Measurements from ENCODE around the gene MYO18A.

Gene MYO18A

DNA sequence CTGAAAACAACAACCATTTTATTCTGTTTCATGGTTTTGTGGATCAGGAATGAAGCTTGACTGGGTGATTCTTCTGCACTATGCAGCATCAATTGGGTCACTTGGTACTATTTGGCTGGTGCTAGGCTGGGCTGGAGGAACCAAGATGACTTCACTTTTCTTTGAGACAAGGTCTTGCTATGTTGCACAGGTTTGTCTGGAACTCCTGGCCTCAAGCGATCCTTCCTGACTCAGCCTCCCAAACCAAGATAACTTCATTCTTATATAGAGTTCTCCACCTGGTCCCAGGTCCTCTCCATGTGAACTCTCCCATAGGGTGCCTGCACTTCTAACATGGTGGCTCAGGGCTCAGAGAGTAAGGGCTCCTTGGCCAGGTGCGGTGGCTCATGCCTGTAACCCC lies 139.1 kb downstream of the MYO18A start:
- DNase-seq (ENCODE audit: low read depth) = no peak
- no peak overlapping the region for H3K4me3 ChIP-seq (ENCODE audit: low read length)
- TF ChIP-seq, protein P1, sequence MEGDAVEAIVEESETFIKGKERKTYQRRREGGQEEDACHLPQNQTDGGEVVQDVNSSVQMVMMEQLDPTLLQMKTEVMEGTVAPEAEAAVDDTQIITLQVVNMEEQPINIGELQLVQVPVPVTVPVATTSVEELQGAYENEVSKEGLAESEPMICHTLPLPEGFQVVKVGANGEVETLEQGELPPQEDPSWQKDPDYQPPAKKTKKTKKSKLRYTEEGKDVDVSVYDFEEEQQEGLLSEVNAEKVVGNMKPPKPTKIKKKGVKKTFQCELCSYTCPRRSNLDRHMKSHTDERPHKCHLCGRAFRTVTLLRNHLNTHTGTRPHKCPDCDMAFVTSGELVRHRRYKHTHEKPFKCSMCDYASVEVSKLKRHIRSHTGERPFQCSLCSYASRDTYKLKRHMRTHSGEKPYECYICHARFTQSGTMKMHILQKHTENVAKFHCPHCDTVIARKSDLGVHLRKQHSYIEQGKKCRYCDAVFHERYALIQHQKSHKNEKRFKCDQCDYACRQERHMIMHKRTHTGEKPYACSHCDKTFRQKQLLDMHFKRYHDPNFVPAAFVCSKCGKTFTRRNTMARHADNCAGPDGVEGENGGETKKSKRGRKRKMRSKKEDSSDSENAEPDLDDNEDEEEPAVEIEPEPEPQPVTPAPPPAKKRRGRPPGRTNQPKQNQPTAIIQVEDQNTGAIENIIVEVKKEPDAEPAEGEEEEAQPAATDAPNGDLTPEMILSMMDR (conservative IDR thresholded peaks at IDR 0.05; ENCODE audit: low read length) = no peak

GRCh38 chr17:29039764-29040598 lies 140.2 kb downstream of the MYO18A start:
- TF ChIP-seq, protein P1 (conservative IDR thresholded peaks at IDR 0.05; ENCODE audit: low read length) = no peak
- H3K4me3 ChIP-seq (ENCODE audit: low read length) = no peak overlapping the region
- peak; percentile 80 for DNase-seq (ENCODE audit: low read depth)

GRCh38 chr17:29038085-29038795 lies 142.0 kb downstream of the MYO18A start:
- DNase-seq (ENCODE audit: low read depth) = no peak
- TF ChIP-seq, protein P1 (conservative IDR thresholded peaks at IDR 0.05; ENCODE audit: low read length) = no peak
- no peak overlapping the region for H3K4me3 ChIP-seq (ENCODE audit: low read length)

DNA sequence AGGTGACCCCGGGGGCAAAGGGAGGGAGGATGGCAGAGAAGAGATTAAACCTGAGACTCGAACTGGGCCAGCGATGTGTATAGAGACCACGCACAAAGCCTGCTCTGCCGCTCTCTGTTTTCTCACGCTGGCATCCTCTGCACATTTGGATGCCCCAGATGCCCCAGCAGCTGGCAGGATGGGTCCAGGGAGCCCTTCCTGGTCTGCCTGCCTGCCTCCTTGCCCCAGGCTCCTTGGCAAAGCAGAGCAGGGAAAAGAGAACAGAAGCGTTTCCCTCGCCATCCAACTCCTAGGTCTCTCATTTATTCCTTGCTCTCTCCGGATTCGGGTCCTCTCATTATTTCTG lies 142.5 kb downstream of the MYO18A start:
- no peak for DNase-seq (ENCODE audit: low read depth)
- TF ChIP-seq, protein P1 (conservative IDR thresholded peaks at IDR 0.05; ENCODE audit: low read length) = no peak
- no peak overlapping the region for H3K4me3 ChIP-seq (ENCODE audit: low read length)

- no peak overlapping the region for H3K4me3 ChIP-seq (ENCODE audit: low read length)
- DNase-seq (ENCODE audit: low read depth) = no peak
- TF ChIP-seq, protein P1 (conservative IDR thresholded peaks at IDR 0.05; ENCODE audit: low read length) = no peak
These were observed 143.6 kb downstream of the MYO18A start for GRCh38 chr17:29036584-29036983.

DNA sequence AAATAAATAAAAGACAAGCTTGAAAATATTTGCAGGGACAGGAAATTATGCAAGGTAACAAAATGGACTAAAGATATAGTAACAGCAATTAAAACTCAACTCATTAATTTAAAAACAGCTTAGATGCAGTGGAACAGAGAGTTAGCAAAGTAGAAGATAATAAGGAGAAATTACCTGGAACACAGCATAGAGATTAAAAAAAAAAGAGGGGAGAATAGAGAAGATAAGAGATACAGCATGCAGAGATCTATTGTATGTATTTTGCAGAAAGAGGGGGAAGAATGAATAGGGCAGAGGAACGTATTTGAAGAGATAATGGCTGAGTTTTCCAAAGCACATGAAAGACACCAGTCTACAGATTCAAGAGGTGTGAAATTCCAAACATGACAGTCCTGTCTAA lies 145.7 kb downstream of the MYO18A start:
- DNase-seq (ENCODE audit: low read depth) = no peak
- TF ChIP-seq, protein P1 (conservative IDR thresholded peaks at IDR 0.05; ENCODE audit: low read length) = no peak
- no peak overlapping the region for H3K4me3 ChIP-seq (ENCODE audit: low read length)

GRCh38 chr17:29032857-29033197 lies 147.4 kb downstream of the MYO18A start:
- TF ChIP-seq, protein P1 (conservative IDR thresholded peaks at IDR 0.05; ENCODE audit: low read length) = no peak
- no peak for DNase-seq (ENCODE audit: low read depth)
- no peak overlapping the region for H3K4me3 ChIP-seq (ENCODE audit: low read length)

Data from AG10803 (cell line).